Body of pancreas (tissue), 4 donors: ENCODE data around the gene BRDT. TPM values are rescaled to one million over a fixed set of nuclear protein-coding genes. Genes with fewer than 3 reads are reported as not detected.

Source experiments
- ATAC-seq: fragments of 150-250 bp; one replicate; pipeline ENCODE4 v1.9.1; 2016
- DNase-seq, 4 donors: peaks; one replicate each; pipeline ENCODE4 v3.0.0-alpha.2; 2019
- H3K27ac ChIP-seq, 4 donors: fragments of 200-600 bp; sonication (generic); 1 replicate in 3 of 4; 2 replicates in 1 of 4; pipeline versions ENCODE4 v1.5.1 to v1.6.1; 2016 to 2019; ENCODE audit warnings: mild to moderate bottlenecking in 1 of 4, mixed read lengths in 1 of 4, moderate library complexity in 1 of 4
- H3K27me3 ChIP-seq, 2 donors: fragments of 200-600 bp; sonication (generic); one replicate each; pipeline ENCODE4 v1.6.0; 2016; ENCODE audit warnings: mild to moderate bottlenecking in 1 of 2
- H3K36me3 ChIP-seq, 2 donors: fragments of 200-600 bp; sonication (generic); replicated peaks in 1 of 2; 2 replicates each; pipeline ENCODE4 v1.5.1; 2016; ENCODE audit warnings: low read depth in 2 of 2; ENCODE audit not compliant: insufficient read depth in 1 of 2
- H3K4me1 ChIP-seq: fragments of 200-600 bp; sonication (generic); one replicate; pipeline ENCODE4 v1.6.0; 2016
- H3K4me3 ChIP-seq, 2 donors: fragments of 200-600 bp; sonication (generic); 1 replicate in 1 of 2; 2 replicates in 1 of 2; pipeline ENCODE4 v1.5.1; 2016 to 2019
- H3K9me3 ChIP-seq, 3 donors: fragments of 200-600 bp; sonication (generic); 1 replicate in 2 of 3; 2 replicates in 1 of 3; pipeline ENCODE4 v1.5.1; 2016
- POLR2A ChIP-seq, 3 donors: fragments of 450-650 bp; IDR thresholded peaks; one replicate each; pipeline ENCODE4 v1.6.1; 2016; ENCODE audit warnings: antibody characterized with exemption in 3 of 3, mild to moderate bottlenecking in 2 of 3
- WGBS, 2 donors: methylation state at CpG; one replicate each; pipeline ENCODE4 v1.1.5; 2017; 5-methylcytosine and 5-hydroxymethylcytosine counted together
- intact Hi-C: fragments of 100-400 bp; cut with DNase I; formaldehyde crosslinking; loops from one replicate; pipeline ENCODE4 v1.15.1; 2023
- total RNA-seq, 2 donors: library from RNA; depleted of rRNA; stranded (reverse); fragments of >200 nt; gene quantifications; one replicate each; pipeline ENCODE4 v1.1.0, GENCODE V29; 2016
- TF ChIP-seq, protein P1 (sequence below), 7 experiments: fragments of 450-650 bp in 4 of 7; fragments of 200-600 bp in 3 of 7; sonication (generic) in 3 of 7; IDR thresholded peaks; one replicate each; pipeline ENCODE4 v1.5.1; 2016 to 2019; ENCODE audit warnings: antibody characterized with exemption in 7 of 7

BRDT gene
- total RNA-seq, 2 donors from 2014 or later: not detected

DNA sequence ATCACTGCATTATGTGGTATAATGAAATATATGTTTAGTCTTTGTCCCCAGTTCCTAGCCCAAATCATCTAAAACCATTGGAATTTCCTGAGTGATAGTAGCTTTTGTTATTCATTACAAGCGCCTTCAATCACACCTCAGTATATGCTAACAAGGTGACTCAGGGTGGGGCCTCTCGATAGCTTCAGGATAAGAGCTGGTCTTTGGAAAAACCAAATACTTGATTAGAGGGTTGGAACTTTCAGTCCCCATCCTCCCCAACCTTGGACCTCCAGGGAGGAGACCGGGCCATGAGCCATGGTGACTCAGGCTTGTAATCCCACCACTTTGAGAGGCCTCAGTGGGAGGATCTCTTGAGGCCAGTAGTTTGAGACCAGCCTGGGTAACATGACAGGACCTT is 5.1 kb upstream of the BRDT start:
- Histone ChIP-seq H3K27ac (no peak overlapping the region), H3K4me1 (no peaks in the 10 kb centered on the region), H3K36me3 (no peaks in the 10 kb centered on the region), H3K9me3 (no peaks in the 10 kb centered on the region), H3K4me3 (no peak overlapping the region), H3K27me3 (no peaks in the 10 kb centered on the region)
- ATAC-seq (no peak), DNase-seq (no peak)
- WGBS, 2 donors: 79 to 95% methylated on average over 3 of the region's 3 CpGs
- TF ChIP-seq, protein P1, sequence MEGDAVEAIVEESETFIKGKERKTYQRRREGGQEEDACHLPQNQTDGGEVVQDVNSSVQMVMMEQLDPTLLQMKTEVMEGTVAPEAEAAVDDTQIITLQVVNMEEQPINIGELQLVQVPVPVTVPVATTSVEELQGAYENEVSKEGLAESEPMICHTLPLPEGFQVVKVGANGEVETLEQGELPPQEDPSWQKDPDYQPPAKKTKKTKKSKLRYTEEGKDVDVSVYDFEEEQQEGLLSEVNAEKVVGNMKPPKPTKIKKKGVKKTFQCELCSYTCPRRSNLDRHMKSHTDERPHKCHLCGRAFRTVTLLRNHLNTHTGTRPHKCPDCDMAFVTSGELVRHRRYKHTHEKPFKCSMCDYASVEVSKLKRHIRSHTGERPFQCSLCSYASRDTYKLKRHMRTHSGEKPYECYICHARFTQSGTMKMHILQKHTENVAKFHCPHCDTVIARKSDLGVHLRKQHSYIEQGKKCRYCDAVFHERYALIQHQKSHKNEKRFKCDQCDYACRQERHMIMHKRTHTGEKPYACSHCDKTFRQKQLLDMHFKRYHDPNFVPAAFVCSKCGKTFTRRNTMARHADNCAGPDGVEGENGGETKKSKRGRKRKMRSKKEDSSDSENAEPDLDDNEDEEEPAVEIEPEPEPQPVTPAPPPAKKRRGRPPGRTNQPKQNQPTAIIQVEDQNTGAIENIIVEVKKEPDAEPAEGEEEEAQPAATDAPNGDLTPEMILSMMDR (IDR thresholded peaks at IDR 0.05): no peak
- TF ChIP-seq POLR2A (IDR thresholded peaks at IDR 0.05): no peak
- intact Hi-C loops: no loop called here

GRCh38 chr1:91948097-91948496 is 1.1 kb upstream of the BRDT start:
- no peak overlapping the region for H3K27ac ChIP-seq
- H3K9me3 ChIP-seq: no peaks in the 10 kb centered on the region
- H3K4me1 ChIP-seq: no peaks in the 10 kb centered on the region
- H3K4me3 ChIP-seq: no peak overlapping the region
- TF ChIP-seq, protein P1 (IDR thresholded peaks at IDR 0.05): no peak
- no peak for TF ChIP-seq POLR2A (IDR thresholded peaks at IDR 0.05)
- no peaks in the 10 kb centered on the region for H3K36me3 ChIP-seq
- WGBS, 2 donors: 60 to 67% methylated on average over 4 of the region's 4 CpGs
- no peak for DNase-seq
- no peak for ATAC-seq
- intact Hi-C loops: no loop called here
- no peaks in the 10 kb centered on the region for H3K27me3 ChIP-seq

GRCh38 chr1:91948501-91949355 is 473 bp upstream of the BRDT start:
- H3K27me3 ChIP-seq: no peaks in the 10 kb centered on the region
- no peaks in the 10 kb centered on the region for H3K4me1 ChIP-seq
- DNase-seq (no peak), ATAC-seq (no peak)
- H3K9me3 ChIP-seq: no peaks in the 10 kb centered on the region
- H3K36me3 ChIP-seq: no peaks in the 10 kb centered on the region
- WGBS, 2 donors: 74% methylated on average over 29 of the region's 29 CpGs
- intact Hi-C loops: no loop called here
- no peak for TF ChIP-seq POLR2A (IDR thresholded peaks at IDR 0.05)
- TF ChIP-seq, protein P1 (IDR thresholded peaks at IDR 0.05): no peak
- H3K4me3 ChIP-seq: no peak overlapping the region
- H3K27ac ChIP-seq: no peak overlapping the region

GRCh38 chr1:91952187-91952586 is 3.0 kb downstream of the BRDT start:
- Histone ChIP-seq H3K27me3 (no peaks in the 10 kb centered on the region), H3K4me1 (no peaks in the 10 kb centered on the region), H3K4me3 (no peak overlapping the region), H3K9me3 (no peaks in the 10 kb centered on the region), H3K36me3 (no peaks in the 10 kb centered on the region), H3K27ac (no peak overlapping the region)
- WGBS, 2 donors: 69 to 73% methylated on average over 2 of the region's 2 CpGs
- ATAC-seq (no peak), DNase-seq (no peak)
- intact Hi-C loops: no loop called here
- no peak for TF ChIP-seq POLR2A (IDR thresholded peaks at IDR 0.05)
- TF ChIP-seq, protein P1 (IDR thresholded peaks at IDR 0.05): no peak

DNA sequence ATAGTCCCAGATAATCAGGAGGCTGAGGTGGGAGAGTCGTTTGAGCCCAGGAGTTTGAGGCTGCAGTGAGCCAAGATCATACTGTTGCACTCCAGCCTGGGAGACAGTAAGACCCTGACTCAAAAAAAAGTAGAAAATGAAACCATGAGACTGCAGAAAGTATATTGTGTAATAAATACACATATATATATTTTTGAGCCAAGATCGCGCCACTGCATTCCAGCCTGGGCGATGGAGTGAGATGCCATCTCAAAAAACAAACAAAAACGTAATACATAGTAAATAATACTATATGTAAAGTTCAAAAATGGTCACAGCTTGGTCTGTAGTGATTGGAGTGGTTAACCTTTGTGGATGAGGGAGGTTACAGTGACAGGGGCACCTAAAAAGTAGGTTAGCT is 9.7 kb downstream of the BRDT start:
- DNase-seq: no peak
- TF ChIP-seq POLR2A (IDR thresholded peaks at IDR 0.05): no peak
- intact Hi-C loops: no loop called here
- Histone ChIP-seq H3K27me3 (no peaks in the 10 kb centered on the region), H3K9me3 (no peaks in the 10 kb centered on the region), H3K36me3 (no peaks in the 10 kb centered on the region), H3K4me1 (no peaks in the 10 kb centered on the region), H3K4me3 (no peak overlapping the region), H3K27ac (no peak overlapping the region)
- ATAC-seq: no peak
- 53 to 58% methylated on average over 5 of the region's 5 CpGs for WGBS, 2 donors
